HK-2 (cell line): ENCODE data around the gene CDH13.

Experiments used
- DNase-seq: peaks from one replicate; pipeline ENCODE4 v3.0.0-alpha.2; 2018; ENCODE audit not compliant: unreplicated experiment

Gene CDH13

GRCh38 chr16:82628088-82628423 is 1.3 kb downstream of the CDH13 start:
- no peak for DNase-seq

GRCh38 chr16:82628711-82629110 is 1.9 kb downstream of the CDH13 start:
- no peak for DNase-seq

- no peak for DNase-seq
Observed at GRCh38 chr16:82629441-82630027, 2.8 kb downstream of the CDH13 start.

DNA sequence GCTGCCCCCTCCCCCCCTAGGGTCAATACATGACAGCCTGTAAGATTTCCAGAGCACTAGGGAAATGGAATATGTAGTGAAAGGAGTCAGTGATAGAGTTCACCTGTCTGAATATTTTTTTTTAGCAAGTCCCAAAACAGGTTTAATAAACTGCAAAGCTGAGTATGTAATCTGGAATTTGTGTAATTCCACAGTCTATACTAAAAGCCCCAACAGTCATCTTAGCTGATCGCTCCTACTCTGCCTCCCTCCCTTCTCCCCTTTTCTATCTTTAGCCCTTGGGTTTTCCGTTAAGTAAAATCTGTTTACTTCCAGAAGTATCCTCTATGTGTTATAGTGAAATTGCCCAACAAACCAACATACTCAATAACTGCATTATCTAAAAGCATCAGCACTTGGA is 3.5 kb downstream of the CDH13 start:
- DNase-seq = no peak

GRCh38 chr16:82630688-82631087 is 3.9 kb downstream of the CDH13 start:
- no peak for DNase-seq

- no peak for DNase-seq
Observed at GRCh38 chr16:82631701-82632685, 5.2 kb downstream of the CDH13 start.

- DNase-seq = no peak
Observed at GRCh38 chr16:82633964-82634600, 7.3 kb downstream of the CDH13 start.

GRCh38 chr16:82634955-82635610 is 8.3 kb downstream of the CDH13 start:
- no peak for DNase-seq

- no peak for DNase-seq
Observed at GRCh38 chr16:82636485-82636884, 9.7 kb downstream of the CDH13 start.

- no peak for DNase-seq
Observed at GRCh38 chr16:82636958-82637357, 10.2 kb downstream of the CDH13 start.

DNA sequence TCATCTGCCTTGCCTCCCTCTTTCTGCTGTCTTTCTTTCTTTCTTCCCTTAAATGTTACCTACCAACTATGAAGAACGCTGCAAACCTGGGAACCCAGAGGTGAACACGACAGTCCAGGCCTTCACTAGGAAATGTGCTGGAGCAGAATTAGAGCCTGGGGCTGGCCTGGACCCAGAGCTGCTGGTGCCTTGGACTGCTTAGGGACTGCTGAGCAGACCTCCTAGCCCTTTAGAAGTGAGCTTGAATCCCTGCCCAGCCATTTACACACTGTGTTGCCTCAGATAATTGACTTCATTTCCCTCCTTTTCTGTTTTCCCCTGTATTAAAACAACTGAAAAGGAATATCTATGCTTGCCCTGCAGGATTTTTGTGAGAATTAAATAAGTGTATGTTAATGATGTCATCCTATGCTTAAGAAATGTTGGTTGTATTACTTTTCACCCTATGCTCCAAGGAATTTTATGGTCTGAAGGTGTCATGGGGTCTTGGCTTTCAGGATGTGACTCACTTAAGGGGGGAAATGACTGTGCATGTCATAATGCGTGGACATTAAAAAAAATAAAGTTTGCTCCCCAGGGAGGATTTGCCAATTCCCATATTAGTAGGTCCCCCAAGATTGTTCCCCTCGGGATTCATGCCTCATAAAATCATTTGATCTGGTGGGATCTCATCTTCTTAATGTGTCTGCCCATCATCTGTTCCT is 11.5 kb downstream of the CDH13 start:
- DNase-seq = no peak

DNA sequence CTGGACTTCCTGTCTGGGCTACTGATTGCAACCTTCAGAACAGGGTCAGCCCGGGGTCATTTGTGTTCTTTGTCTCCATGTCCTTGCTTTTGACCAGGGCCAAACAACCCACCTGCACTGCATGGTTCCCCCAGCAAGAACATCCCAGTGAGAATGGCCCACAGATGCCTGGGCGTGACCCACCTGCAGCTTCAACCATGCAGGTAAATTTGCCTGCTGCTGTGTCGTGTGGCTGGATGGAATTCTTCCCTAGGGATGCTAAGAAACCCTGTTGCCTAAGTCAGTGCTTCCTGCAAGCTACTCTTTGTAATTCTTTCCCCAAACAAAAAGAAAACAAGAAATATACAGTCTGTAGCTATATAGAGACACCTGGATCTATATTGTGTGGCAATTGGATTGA is 12.5 kb downstream of the CDH13 start:
- no peak for DNase-seq

DNA sequence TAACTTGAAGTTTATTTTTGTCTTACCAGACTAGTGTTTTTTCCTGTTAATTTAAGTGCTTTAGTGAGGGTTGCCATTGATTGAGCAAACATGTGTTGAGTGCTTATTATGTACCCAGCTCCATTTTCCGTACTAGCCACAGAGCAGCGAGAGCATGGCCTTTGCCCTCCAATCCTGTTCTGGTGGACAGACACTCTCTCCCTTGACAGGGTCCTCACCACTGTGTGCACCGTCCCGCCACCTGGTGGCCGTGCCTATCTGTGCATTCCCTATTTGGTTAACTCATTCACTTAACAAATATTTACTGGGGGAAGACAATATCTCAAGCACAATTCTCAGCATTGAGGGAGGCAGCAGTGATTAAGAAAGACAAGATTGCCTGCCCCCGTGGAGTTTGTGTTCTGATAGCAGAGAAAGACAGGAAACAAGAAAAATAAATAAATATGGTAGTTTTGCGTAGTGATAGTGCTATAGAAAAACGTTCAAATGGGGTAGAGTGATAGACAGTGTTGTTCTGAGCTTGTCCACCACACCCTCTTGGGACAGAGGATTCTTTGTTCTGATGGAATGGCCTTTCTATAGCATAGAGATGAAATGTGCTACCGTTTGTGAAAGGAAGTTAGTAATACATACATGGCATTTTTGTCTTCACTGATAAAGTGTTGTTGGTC is 13.0 kb downstream of the CDH13 start:
- peak; percentile 45 for DNase-seq

DNA sequence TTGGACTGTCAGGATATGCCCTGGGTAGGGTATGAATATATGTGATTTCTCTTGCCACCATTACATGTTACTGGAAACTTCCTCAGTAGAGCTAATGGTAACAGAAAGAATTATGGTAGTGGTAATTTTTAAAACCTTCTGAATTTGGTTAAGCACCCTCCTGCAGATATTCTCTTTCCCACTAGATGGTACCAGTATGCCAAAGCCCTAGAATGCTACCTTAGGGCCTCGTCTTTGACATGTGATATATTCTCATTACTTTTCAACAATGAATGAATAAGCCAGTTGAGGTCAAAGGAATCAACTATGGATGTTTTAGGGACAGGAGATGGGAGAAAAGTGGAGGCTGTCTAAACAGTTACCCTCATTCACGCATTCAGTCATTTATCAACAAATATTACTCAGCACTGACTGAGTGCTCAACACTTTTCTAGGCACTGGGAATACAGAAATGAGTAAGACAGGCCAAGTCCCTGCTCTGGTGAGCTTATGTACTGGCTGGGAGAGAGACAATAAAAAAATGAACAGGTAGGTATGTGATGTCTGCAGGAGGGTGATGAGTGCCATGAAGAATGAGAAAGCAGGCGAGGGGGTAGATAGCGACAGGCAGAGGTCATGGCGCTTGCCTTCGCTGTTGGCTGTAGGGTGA is 14.7 kb downstream of the CDH13 start:
- DNase-seq = no peak

GRCh38 chr16:82643136-82643535 is 16.4 kb downstream of the CDH13 start:
- no peak for DNase-seq

DNA sequence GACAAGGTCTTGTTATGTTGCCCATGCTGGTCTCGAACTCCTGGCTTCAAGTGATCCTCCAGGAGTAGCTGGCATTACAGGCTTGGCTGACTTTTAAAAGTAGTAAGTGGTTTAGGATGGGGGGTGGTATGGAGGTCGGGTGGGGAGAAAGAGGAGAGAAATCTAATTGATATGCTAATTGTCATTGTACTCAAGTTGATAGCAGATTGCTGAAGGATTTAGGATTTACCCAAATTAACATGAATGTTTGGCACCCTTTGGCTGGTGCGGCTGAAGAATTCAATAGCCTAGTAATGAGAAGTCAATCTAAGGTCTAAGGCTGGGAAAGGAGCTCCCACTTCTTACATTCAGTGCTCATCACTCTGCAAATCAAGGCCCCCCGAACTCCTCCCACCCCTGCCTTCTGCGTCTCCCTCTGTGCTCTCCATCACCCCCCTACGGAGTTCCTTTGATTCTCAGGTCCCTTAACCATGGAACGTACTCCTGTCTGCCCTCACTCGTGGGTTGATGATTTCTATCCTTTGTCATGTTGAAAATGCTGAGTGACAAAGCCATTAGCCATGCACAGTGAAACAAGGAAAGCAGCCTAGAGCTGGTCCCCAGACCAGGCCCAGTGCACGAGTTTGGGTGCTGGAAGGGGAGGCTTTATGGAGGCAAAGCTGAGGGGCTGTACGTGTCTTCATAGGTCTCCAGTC is 17.3 kb downstream of the CDH13 start:
- DNase-seq = no peak

- no peak for DNase-seq
Observed at GRCh38 chr16:82646504-82646903, 19.7 kb downstream of the CDH13 start.

- DNase-seq = no peak
Observed at GRCh38 chr16:82649766-82650165, 23.0 kb downstream of the CDH13 start.

GRCh38 chr16:82650804-82651203 is 24.0 kb downstream of the CDH13 start:
- DNase-seq = no peak
